ENCODE data around the gene GPR107.

DNA sequence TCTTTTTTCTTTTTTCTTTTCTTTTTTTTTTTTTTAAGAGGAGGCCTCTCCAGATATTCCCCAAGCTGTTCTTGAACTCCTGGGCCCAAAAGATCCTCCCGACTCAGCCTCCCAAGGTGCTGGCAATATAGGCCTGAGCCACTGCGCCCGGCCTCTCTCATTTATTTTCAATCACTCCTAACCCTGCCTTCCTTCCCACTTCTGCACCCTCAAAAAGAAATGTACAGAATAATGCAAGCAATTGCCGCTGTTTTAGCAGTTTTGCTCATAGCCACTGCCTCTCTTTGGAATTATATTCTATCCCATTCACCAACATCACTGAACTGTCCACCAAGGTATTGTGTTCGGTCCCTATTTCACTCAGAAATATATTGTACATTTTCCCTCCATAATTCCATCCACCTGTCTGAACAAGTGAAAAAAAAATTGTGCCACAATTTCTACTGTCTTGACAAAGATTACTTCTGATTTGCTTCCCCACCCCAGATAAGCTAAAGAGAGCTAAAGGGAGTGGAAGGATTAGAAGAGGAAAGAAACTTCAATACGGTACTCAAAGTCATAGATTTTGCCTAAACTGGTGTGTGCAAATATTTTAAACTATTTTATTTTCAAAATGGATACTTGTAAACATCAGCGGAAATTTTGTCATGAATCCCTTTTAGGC lies 12.6 kb upstream of the GPR107 start:
- TF ChIP-seq, protein P1, sequence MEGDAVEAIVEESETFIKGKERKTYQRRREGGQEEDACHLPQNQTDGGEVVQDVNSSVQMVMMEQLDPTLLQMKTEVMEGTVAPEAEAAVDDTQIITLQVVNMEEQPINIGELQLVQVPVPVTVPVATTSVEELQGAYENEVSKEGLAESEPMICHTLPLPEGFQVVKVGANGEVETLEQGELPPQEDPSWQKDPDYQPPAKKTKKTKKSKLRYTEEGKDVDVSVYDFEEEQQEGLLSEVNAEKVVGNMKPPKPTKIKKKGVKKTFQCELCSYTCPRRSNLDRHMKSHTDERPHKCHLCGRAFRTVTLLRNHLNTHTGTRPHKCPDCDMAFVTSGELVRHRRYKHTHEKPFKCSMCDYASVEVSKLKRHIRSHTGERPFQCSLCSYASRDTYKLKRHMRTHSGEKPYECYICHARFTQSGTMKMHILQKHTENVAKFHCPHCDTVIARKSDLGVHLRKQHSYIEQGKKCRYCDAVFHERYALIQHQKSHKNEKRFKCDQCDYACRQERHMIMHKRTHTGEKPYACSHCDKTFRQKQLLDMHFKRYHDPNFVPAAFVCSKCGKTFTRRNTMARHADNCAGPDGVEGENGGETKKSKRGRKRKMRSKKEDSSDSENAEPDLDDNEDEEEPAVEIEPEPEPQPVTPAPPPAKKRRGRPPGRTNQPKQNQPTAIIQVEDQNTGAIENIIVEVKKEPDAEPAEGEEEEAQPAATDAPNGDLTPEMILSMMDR (IDR thresholded peaks at IDR 0.05), result no peak
- TF ChIP-seq POLR2A (IDR thresholded peaks at IDR 0.05), result no peak

Data from lower leg skin (tissue), 3 donors.